ENCODE measurements around the gene NFE2L2. TPM values are rescaled to one million over a fixed set of nuclear protein-coding genes. Genes with fewer than 3 reads are reported as not detected.

Gene NFE2L2
- total and polyA plus RNA-seq, 9 of the 15 experiments (the other 6 are each of a cell fraction or from before 2014, with no cell fraction given), result 29.3 to 120 (median 59.3) TPM

DNA sequence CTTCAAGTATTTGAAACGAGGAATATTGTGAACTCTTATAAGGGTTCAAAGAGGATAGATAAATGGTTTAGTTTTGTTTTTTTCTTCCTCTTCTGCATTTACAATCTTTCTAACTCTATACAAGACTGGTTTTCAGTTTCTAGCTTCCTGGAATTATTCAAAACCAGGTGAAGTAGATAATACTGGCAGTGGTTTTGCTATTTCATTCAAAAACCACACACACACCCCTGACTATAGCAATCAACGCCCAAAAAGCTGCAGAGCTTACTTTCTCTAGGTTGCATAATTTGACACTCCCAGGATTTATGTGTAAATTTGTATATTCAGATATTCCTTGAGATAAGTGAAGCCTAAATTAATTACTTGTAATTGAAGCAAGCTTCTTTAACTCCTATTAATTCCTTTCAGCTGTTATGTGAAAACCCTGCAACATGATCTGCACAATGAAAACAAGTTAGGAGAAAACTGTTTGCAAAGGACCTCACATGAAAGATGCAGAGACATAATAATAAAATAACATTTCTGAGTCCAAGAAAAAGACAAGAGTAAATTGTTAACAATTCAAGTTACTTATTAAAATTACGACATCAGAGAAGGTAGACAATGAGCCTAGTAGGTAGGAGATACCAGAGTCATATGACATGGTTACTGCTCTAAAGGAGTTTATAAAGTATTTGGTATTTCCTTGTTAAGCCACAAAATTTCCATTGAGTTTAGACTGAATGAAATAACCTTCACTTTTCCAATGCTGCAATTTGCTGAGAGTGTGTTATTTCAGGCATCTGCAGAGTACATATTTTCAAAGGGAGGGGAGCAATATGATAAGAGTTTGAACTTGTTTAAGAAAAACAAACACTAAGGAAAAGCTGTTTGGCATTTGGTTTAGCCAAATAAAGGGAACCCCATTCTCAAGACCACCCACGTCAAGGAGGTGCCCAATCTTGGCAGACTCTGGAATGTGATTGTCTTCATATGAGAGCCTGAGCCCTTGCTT is 1.6 kb upstream of the NFE2L2 start (continued):
- TF ChIP-seq BACH1 (tag; IDR thresholded peaks at IDR 0.05), result no peak
- no peak for TF ChIP-seq POLR3G (IDR thresholded peaks at IDR 0.05; ENCODE audit: extremely low read depth, insufficient read length, insufficient replicate concordance)
- TF ChIP-seq, protein P1, sequence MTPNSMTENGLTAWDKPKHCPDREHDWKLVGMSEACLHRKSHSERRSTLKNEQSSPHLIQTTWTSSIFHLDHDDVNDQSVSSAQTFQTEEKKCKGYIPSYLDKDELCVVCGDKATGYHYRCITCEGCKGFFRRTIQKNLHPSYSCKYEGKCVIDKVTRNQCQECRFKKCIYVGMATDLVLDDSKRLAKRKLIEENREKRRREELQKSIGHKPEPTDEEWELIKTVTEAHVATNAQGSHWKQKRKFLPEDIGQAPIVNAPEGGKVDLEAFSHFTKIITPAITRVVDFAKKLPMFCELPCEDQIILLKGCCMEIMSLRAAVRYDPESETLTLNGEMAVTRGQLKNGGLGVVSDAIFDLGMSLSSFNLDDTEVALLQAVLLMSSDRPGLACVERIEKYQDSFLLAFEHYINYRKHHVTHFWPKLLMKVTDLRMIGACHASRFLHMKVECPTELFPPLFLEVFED (CRISPR knock-in tag; conservative IDR thresholded peaks at IDR 0.05), result no peak
- TF ChIP-seq NFXL1 (CRISPR knock-in tag; IDR thresholded peaks at IDR 0.05), result no peak
- peak; percentile 76 to 80; a peak in 3 of 4 replicates for TF ChIP-seq TRIM24 (IDR thresholded peaks at IDR 0.05)
- TF ChIP-seq, protein P2, sequence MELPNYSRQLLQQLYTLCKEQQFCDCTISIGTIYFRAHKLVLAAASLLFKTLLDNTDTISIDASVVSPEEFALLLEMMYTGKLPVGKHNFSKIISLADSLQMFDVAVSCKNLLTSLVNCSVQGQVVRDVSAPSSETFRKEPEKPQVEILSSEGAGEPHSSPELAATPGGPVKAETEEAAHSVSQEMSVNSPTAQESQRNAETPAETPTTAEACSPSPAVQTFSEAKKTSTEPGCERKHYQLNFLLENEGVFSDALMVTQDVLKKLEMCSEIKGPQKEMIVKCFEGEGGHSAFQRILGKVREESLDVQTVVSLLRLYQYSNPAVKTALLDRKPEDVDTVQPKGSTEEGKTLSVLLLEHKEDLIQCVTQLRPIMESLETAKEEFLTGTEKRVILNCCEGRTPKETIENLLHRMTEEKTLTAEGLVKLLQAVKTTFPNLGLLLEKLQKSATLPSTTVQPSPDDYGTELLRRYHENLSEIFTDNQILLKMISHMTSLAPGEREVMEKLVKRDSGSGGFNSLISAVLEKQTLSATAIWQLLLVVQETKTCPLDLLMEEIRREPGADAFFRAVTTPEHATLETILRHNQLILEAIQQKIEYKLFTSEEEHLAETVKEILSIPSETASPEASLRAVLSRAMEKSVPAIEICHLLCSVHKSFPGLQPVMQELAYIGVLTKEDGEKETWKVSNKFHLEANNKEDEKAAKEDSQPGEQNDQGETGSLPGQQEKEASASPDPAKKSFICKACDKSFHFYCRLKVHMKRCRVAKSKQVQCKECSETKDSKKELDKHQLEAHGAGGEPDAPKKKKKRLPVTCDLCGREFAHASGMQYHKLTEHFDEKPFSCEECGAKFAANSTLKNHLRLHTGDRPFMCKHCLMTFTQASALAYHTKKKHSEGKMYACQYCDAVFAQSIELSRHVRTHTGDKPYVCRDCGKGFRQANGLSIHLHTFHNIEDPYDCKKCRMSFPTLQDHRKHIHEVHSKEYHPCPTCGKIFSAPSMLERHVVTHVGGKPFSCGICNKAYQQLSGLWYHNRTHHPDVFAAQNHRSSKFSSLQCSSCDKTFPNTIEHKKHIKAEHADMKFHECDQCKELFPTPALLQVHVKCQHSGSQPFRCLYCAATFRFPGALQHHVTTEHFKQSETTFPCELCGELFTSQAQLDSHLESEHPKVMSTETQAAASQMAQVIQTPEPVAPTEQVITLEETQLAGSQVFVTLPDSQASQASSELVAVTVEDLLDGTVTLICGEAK (IDR thresholded peaks at IDR 0.05), result no peak
- TF ChIP-seq, protein P2 (CRISPR knock-in tag; IDR thresholded peaks at IDR 0.05), result no peak
- no peak for TF ChIP-seq ZNF561 (CRISPR knock-in tag; conservative IDR thresholded peaks at IDR 0.05)
- TF ChIP-seq, protein P3, sequence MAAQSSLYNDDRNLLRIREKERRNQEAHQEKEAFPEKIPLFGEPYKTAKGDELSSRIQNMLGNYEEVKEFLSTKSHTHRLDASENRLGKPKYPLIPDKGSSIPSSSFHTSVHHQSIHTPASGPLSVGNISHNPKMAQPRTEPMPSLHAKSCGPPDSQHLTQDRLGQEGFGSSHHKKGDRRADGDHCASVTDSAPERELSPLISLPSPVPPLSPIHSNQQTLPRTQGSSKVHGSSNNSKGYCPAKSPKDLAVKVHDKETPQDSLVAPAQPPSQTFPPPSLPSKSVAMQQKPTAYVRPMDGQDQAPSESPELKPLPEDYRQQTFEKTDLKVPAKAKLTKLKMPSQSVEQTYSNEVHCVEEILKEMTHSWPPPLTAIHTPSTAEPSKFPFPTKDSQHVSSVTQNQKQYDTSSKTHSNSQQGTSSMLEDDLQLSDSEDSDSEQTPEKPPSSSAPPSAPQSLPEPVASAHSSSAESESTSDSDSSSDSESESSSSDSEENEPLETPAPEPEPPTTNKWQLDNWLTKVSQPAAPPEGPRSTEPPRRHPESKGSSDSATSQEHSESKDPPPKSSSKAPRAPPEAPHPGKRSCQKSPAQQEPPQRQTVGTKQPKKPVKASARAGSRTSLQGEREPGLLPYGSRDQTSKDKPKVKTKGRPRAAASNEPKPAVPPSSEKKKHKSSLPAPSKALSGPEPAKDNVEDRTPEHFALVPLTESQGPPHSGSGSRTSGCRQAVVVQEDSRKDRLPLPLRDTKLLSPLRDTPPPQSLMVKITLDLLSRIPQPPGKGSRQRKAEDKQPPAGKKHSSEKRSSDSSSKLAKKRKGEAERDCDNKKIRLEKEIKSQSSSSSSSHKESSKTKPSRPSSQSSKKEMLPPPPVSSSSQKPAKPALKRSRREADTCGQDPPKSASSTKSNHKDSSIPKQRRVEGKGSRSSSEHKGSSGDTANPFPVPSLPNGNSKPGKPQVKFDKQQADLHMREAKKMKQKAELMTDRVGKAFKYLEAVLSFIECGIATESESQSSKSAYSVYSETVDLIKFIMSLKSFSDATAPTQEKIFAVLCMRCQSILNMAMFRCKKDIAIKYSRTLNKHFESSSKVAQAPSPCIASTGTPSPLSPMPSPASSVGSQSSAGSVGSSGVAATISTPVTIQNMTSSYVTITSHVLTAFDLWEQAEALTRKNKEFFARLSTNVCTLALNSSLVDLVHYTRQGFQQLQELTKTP (IDR thresholded peaks at IDR 0.05; ENCODE audit: low read depth in 1 of 2, partially characterized antibody in 2 of 2), result peak in 1 of 2 experiments; percentile 86
- no peak for TF ChIP-seq ETV6 (IDR thresholded peaks at IDR 0.05; ENCODE audit: borderline replicate concordance in 1 of 2, low read depth in 2 of 2, low read length in 1 of 2)
- no peak for TF ChIP-seq ETV6 (CRISPR knock-in tag; IDR thresholded peaks at IDR 0.05; ENCODE audit: borderline replicate concordance)
- no peak for TF ChIP-seq CBX3 (IDR thresholded peaks at IDR 0.05; ENCODE audit: borderline replicate concordance in 1 of 2, low read length in 2 of 2)

Measured in K562 (cell line).